IPS-NIHi7 (cell line): Measurements from ENCODE around the gene AFAP1L1.
"Not testable (repeated sequence)": the region's sequence is repeated elsewhere in the genome, so short reads cannot be mapped to it uniquely, and the experiment has no call there.

ENCODE experiments used
- DNase-seq: peaks from one replicate; pipeline ENCODE4 v3.0.0; 2012; ENCODE audit warnings: mixed read lengths; ENCODE audit errors: extremely low spot score

Gene AFAP1L1

DNA sequence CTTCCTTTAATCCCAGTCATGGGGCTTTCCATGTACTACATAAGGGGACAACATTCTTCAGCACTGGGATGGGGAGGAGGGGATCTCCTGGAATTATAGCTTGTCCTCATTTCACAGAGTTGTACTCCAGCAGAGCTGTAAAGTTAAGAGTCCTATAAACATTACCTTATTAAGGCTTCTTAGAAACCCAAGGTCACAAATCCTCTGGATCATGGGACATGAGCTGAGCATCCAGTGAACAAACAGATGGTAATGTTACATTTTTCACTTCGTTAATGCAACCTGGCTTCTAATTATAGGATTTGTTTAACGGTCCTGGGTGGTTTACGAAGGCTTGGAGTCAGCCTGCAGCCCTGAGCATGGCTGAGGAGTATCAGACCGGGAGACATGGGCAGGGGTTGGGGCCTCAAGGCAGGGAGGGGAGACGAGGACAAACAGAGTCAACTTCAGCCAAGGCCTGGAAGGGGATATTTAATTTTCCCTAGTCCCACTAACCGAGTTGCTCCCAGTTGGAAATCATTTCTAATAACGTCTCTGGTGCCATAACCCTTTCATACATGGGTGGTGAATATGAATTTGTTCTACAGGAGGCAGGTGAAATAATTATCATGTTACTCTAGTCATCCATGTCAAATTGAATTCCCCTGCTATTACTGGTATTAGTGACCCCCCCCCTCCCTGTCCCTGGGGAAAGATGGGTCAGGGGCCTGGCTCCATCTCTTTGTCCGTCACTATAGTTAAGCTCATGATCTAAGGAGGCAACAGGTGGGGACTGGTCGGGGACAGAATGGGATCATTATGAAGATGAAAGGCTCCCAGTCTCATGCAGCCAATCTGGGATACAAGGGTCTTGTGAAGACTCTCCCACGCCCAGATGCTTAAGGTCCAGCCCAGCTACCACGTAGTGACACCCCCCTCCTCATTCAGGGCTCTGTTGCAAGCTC lies 118.2 kb downstream of the AFAP1L1 start:
- no peak for DNase-seq

DNA sequence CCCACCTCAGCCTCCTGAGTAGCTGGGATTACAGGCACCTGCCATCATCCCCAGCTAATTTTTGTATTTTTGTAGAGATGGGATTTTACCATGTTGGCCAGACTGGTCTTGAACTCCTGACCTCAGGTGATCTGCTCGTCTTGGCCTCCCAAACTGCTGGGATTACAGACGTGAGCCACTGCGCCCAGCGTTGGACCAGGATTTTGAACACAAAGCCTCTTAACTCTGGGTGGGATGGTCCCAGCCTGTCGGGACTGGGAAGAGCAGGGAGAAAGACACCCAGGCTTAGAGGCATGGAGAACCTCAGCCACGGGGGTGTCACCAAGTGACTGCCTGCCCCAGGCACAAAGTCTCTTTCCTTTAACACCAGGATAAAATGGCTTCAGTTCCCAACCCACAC lies 119.4 kb downstream of the AFAP1L1 start:
- not testable (repeated sequence) for DNase-seq
